PC-3 (cell line): ENCODE results near the gene SLC4A2.

Experiments used
- EZH2 ChIP-seq: fragments of 300-600 bp; sonication (generic); IDR thresholded peaks from one replicate; pipeline ENCODE4 v1.6.1; 2017; ENCODE audit warnings: antibody characterized with exemption, mild to moderate bottlenecking, low read length; ENCODE audit not compliant: unreplicated experiment
- EZH2phosphoT487 ChIP-seq: fragments of 300-600 bp; sonication (generic); IDR thresholded peaks from 2 replicates; pipeline ENCODE4 v1.6.1; 2018; ENCODE audit warnings: mild to moderate bottlenecking, antibody characterized with exemption, low read length, borderline replicate concordance
- TF ChIP-seq, protein P1 (sequence below): fragments of 300-600 bp; sonication (generic); conservative IDR thresholded peaks from 2 replicates; pipeline ENCODE4 v1.5.1; 2017; ENCODE audit warnings: antibody characterized with exemption, low read depth, mild to moderate bottlenecking, low read length

- TF ChIP-seq, protein P1, sequence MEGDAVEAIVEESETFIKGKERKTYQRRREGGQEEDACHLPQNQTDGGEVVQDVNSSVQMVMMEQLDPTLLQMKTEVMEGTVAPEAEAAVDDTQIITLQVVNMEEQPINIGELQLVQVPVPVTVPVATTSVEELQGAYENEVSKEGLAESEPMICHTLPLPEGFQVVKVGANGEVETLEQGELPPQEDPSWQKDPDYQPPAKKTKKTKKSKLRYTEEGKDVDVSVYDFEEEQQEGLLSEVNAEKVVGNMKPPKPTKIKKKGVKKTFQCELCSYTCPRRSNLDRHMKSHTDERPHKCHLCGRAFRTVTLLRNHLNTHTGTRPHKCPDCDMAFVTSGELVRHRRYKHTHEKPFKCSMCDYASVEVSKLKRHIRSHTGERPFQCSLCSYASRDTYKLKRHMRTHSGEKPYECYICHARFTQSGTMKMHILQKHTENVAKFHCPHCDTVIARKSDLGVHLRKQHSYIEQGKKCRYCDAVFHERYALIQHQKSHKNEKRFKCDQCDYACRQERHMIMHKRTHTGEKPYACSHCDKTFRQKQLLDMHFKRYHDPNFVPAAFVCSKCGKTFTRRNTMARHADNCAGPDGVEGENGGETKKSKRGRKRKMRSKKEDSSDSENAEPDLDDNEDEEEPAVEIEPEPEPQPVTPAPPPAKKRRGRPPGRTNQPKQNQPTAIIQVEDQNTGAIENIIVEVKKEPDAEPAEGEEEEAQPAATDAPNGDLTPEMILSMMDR = 0 out of 2 replicates have a peak, but pooled peaks have one; percentile 21
- no peak for TF ChIP-seq EZH2
- TF ChIP-seq EZH2phosphoT487 = no peak
Observed at GRCh38 chr7:151013733-151014497, 45.5 kb upstream of the SLC4A2 start.
